Tibial nerve (tissue), 4 donors: Measurements from ENCODE around the gene TIMM21.

Experiments used
- CTCF ChIP-seq, 5 experiments: fragments of 200-600 bp in 3 of 5; fragments of 450-650 bp in 2 of 5; sonication (generic) in 3 of 5; IDR thresholded peaks; one replicate each; pipeline ENCODE4 v1.5.1; 2016 to 2019; ENCODE audit warnings: antibody characterized with exemption in 5 of 5, mild to moderate bottlenecking in 3 of 5, moderate library complexity in 2 of 5
- EP300 ChIP-seq, 2 donors: sonication (generic); formaldehyde crosslinking; IDR thresholded peaks; one replicate each; pipeline ENCODE4 v1.6.1; 2017; ENCODE audit warnings: antibody characterized with exemption in 2 of 2, mild to moderate bottlenecking in 1 of 2
- POLR2A ChIP-seq, 2 donors: fragments of 450-650 bp; IDR thresholded peaks; one replicate each; pipeline ENCODE4 v1.6.1; 2017; ENCODE audit warnings: antibody characterized with exemption in 2 of 2, mild to moderate bottlenecking in 2 of 2, moderate library complexity in 2 of 2

GRCh38 chr18:74153377-74153776 lies 5.1 kb downstream of the TIMM21 start:
- TF ChIP-seq POLR2A (IDR thresholded peaks at IDR 0.05), result no peak
- TF ChIP-seq CTCF (IDR thresholded peaks at IDR 0.05), result no peak
- no peak for TF ChIP-seq EP300 (IDR thresholded peaks at IDR 0.05)
